Calu3 (cell line): ENCODE data around the gene RNASE3. TPM values are rescaled to one million over a fixed set of nuclear protein-coding genes. Genes with fewer than 3 reads are reported as not detected.
"Not testable (repeated sequence)": the region's sequence is repeated elsewhere in the genome, so short reads cannot be mapped to it uniquely, and the experiment has no call there.

Experiments
- BruUV-seq: library from RNA; stranded (reverse); fragments of 400-500 nt; replicated peaks from 2 replicates; lab custom pipeline; 2021; lab: Mats Ljungman, UMichigan
- CTCF ChIA-PET: fragments of 300-600 bp; sonication (Branson Sonifier 250); formaldehyde crosslinking; loops from one replicate; lab custom pipeline; 2022; ENCODE audit warnings: antibody characterized with exemption; lab: Charles Lee
- DNase-seq: peaks from one replicate; pipeline ENCODE4 v3.0.0; 2022
- H3K27ac Mint-ChIP-seq: one replicate; pipeline ENCODE4 v1.8.0; 2022; ENCODE audit warnings: mixed read lengths; ENCODE audit not compliant: unreplicated experiment
- H3K27me3 Mint-ChIP-seq: one replicate; pipeline ENCODE4 v1.8.0; 2022; ENCODE audit warnings: mixed read lengths; ENCODE audit not compliant: unreplicated experiment
- H3K36me3 Mint-ChIP-seq: one replicate; pipeline ENCODE4 v1.8.0; 2022; ENCODE audit warnings: mild to moderate bottlenecking, moderate library complexity, mixed read lengths; ENCODE audit not compliant: insufficient read depth, unreplicated experiment
- H3K4me1 Mint-ChIP-seq: one replicate; pipeline ENCODE4 v1.8.0; 2022; ENCODE audit warnings: mild to moderate bottlenecking, low read depth, mixed read lengths; ENCODE audit not compliant: unreplicated experiment
- H3K4me3 Mint-ChIP-seq: one replicate; pipeline ENCODE4 v1.8.0; 2022; ENCODE audit warnings: mild to moderate bottlenecking, low read depth, moderate library complexity, mixed read lengths; ENCODE audit not compliant: unreplicated experiment
- H3K9me3 Mint-ChIP-seq: one replicate; pipeline ENCODE4 v1.8.0; 2022; ENCODE audit warnings: low read depth, mixed read lengths; ENCODE audit not compliant: unreplicated experiment
- intact Hi-C: fragments of 100-400 bp; cut with micrococcal nuclease; formaldehyde crosslinking; loops from one replicate; pipeline ENCODE4 v1.10.0; 2022; ENCODE audit not compliant: unreplicated experiment
- total RNA-seq: library from RNA; stranded (reverse); gene quantifications from 2 replicates; pipeline ENCODE4 v1.2.3, GENCODE V29; 2022
- TF ChIP-seq, protein P1 (sequence below): fragments of 200-600 bp; IDR thresholded peaks from one replicate; pipeline ENCODE4 v1.8.0; 2022; ENCODE audit warnings: antibody characterized with exemption; ENCODE audit not compliant: unreplicated experiment

RNASE3 gene
- total RNA-seq, 1 experiment from 2014 or later, result not detected

- no peak overlapping the region for H3K4me3 Mint-ChIP-seq
- no peaks in the 10 kb centered on the region for H3K4me1 Mint-ChIP-seq
- TF ChIP-seq, protein P1, sequence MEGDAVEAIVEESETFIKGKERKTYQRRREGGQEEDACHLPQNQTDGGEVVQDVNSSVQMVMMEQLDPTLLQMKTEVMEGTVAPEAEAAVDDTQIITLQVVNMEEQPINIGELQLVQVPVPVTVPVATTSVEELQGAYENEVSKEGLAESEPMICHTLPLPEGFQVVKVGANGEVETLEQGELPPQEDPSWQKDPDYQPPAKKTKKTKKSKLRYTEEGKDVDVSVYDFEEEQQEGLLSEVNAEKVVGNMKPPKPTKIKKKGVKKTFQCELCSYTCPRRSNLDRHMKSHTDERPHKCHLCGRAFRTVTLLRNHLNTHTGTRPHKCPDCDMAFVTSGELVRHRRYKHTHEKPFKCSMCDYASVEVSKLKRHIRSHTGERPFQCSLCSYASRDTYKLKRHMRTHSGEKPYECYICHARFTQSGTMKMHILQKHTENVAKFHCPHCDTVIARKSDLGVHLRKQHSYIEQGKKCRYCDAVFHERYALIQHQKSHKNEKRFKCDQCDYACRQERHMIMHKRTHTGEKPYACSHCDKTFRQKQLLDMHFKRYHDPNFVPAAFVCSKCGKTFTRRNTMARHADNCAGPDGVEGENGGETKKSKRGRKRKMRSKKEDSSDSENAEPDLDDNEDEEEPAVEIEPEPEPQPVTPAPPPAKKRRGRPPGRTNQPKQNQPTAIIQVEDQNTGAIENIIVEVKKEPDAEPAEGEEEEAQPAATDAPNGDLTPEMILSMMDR, result no peak
- no TSS peak for BruUV-seq
- CTCF ChIA-PET, result no interaction called here
- no peaks in the 10 kb centered on the region for H3K9me3 Mint-ChIP-seq
- peaks cover 65% of the 10 kb centered on the region for H3K27me3 Mint-ChIP-seq
- no peaks in the 10 kb centered on the region for H3K36me3 Mint-ChIP-seq
- no peak overlapping the region for H3K27ac Mint-ChIP-seq
- intact Hi-C loops, result no loop called here
- DNase-seq, result no peak
Observed at GRCh38 chr14:20878695-20879094, 12.5 kb upstream of the RNASE3 start.

DNA sequence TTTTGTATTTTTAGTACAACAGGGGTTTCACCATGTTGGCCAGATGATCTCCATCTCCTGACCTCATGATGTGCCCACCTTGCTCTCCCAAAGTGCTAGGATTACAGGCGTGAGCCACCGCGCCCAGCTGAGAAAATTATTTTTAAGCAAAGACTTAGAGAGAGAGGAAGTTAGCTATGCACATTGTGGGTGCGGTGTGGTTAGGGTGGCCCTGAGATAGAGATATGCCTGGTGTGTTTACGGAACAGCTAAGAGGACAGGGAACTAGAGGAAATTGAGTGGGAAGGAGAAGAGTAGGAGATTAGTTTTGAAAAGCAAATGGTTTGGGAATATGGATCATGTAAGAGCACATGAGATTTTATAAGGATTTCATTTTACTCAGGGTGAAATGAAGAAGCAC is 10.0 kb upstream of the RNASE3 start:
- DNase-seq, H3K4me1 Mint-ChIP-seq, intact Hi-C loops, H3K9me3 Mint-ChIP-seq, H3K4me3 Mint-ChIP-seq, H3K36me3 Mint-ChIP-seq, BruUV-seq, CTCF ChIA-PET, H3K27ac Mint-ChIP-seq: not testable (repeated sequence)
- peaks cover 68% of the 10 kb centered on the region for H3K27me3 Mint-ChIP-seq

- peaks cover 59% of the 10 kb centered on the region for H3K27me3 Mint-ChIP-seq
- H3K4me3 Mint-ChIP-seq, CTCF ChIA-PET, DNase-seq, intact Hi-C loops, H3K36me3 Mint-ChIP-seq, H3K4me1 Mint-ChIP-seq, BruUV-seq, H3K9me3 Mint-ChIP-seq, H3K27ac Mint-ChIP-seq: not testable (repeated sequence)
Observed at GRCh38 chr14:20882787-20883186, 8.4 kb upstream of the RNASE3 start.

- H3K9me3 Mint-ChIP-seq, CTCF ChIA-PET, intact Hi-C loops, BruUV-seq, H3K4me1 Mint-ChIP-seq, DNase-seq, H3K36me3 Mint-ChIP-seq, H3K4me3 Mint-ChIP-seq, H3K27ac Mint-ChIP-seq: not testable (repeated sequence)
- H3K27me3 Mint-ChIP-seq, result peaks cover 73% of the 10 kb centered on the region
Observed at GRCh38 chr14:20888411-20888810, 2.8 kb upstream of the RNASE3 start.

- H3K4me3 Mint-ChIP-seq, DNase-seq, H3K9me3 Mint-ChIP-seq, intact Hi-C loops, H3K4me1 Mint-ChIP-seq, H3K27ac Mint-ChIP-seq, BruUV-seq, H3K36me3 Mint-ChIP-seq, CTCF ChIA-PET: not testable (repeated sequence)
- H3K27me3 Mint-ChIP-seq, result peaks cover 71% of the 10 kb centered on the region
Observed at GRCh38 chr14:20895322-20895721, 4.1 kb downstream of the RNASE3 start.

GRCh38 chr14:20904393-20905029 is 13.3 kb downstream of the RNASE3 start:
- TF ChIP-seq, protein P1, result no peak
- no peak for DNase-seq
- H3K4me1 Mint-ChIP-seq, result no peaks in the 10 kb centered on the region
- H3K27me3 Mint-ChIP-seq, result peaks cover 44% of the 10 kb centered on the region
- H3K36me3 Mint-ChIP-seq, result no peaks in the 10 kb centered on the region
- CTCF ChIA-PET, result no interaction called here
- intact Hi-C loops, result no loop called here
- no TSS peak for BruUV-seq
- H3K9me3 Mint-ChIP-seq, result no peaks in the 10 kb centered on the region
- no peak overlapping the region for H3K27ac Mint-ChIP-seq
- no peak overlapping the region for H3K4me3 Mint-ChIP-seq
